ENCODE measurements around the gene AIG1.

- TF ChIP-seq, protein P1, sequence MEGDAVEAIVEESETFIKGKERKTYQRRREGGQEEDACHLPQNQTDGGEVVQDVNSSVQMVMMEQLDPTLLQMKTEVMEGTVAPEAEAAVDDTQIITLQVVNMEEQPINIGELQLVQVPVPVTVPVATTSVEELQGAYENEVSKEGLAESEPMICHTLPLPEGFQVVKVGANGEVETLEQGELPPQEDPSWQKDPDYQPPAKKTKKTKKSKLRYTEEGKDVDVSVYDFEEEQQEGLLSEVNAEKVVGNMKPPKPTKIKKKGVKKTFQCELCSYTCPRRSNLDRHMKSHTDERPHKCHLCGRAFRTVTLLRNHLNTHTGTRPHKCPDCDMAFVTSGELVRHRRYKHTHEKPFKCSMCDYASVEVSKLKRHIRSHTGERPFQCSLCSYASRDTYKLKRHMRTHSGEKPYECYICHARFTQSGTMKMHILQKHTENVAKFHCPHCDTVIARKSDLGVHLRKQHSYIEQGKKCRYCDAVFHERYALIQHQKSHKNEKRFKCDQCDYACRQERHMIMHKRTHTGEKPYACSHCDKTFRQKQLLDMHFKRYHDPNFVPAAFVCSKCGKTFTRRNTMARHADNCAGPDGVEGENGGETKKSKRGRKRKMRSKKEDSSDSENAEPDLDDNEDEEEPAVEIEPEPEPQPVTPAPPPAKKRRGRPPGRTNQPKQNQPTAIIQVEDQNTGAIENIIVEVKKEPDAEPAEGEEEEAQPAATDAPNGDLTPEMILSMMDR (IDR thresholded peaks at IDR 0.05; ENCODE audit: poor library complexity) = no peak
- TF ChIP-seq EZH2 (IDR thresholded peaks at IDR 0.05; ENCODE audit: borderline replicate concordance) (no peak), EZH2phosphoT487 (IDR thresholded peaks at IDR 0.05; ENCODE audit: low read depth, severe bottlenecking, unreplicated experiment) (no peak)
These were observed 287.8 kb downstream of the AIG1 start for GRCh38 chr6:143348531-143348930.

All from hepatocyte (in vitro differentiated cells).